Nephron progenitor cell (in vitro differentiated cells): ENCODE results near the gene BMP8B.
A peak's percentile ranks its signal among the peaks of the same experiment; 100 is the strongest.
"Not testable (repeated sequence)": the region's sequence is repeated elsewhere in the genome, so short reads cannot be mapped to it uniquely, and the experiment has no call there.

Experiments
- DNase-seq: peaks from one replicate; pipeline ENCODE4 v3.0.0; 2021
- H3K27ac Mint-ChIP-seq: 2 replicates; pipeline ENCODE4 v1.8.0; 2021; ENCODE audit warnings: mild to moderate bottlenecking, moderate library complexity, mixed read lengths
- H3K27me3 Mint-ChIP-seq: 2 replicates; pipeline ENCODE4 v1.8.0; 2021; ENCODE audit warnings: mild to moderate bottlenecking, low read depth, mixed read lengths; ENCODE audit not compliant: poor library complexity
- H3K36me3 Mint-ChIP-seq: 2 replicates; pipeline ENCODE4 v1.8.0; 2021; ENCODE audit warnings: low read depth, mixed read lengths
- H3K4me1 Mint-ChIP-seq: 2 replicates; pipeline ENCODE4 v1.8.0; 2021; ENCODE audit warnings: mixed read lengths
- H3K4me3 Mint-ChIP-seq: 2 replicates; pipeline ENCODE4 v1.8.0; 2021; ENCODE audit warnings: mild to moderate bottlenecking, moderate library complexity, mixed read lengths
- H3K9me3 Mint-ChIP-seq: 2 replicates; pipeline ENCODE4 v1.8.0; 2021; ENCODE audit warnings: mild to moderate bottlenecking, moderate library complexity, mixed read lengths
- TF ChIP-seq, protein P1 (sequence below): fragments of 200-600 bp; sonication (generic); IDR thresholded peaks from 2 replicates; pipeline ENCODE4 v1.5.0; 2021; ENCODE audit warnings: antibody characterized with exemption

BMP8B gene

DNA sequence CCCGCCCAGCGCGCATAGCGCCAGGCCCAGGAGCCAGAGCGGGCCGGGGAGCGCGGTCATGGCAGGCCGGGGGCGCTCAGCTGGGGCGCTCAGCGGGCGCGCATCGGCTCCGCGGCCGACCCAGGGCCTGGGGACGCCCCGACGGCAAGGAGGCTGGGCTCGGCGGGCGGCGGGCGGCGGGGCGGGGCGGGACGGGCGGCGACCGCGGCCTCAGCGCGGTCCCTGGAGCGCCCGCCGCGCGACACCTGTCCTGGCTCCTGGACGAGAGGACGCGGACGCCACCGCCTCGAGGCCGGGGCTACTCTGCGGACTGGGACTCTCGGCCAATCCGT lies 273 bp downstream of the BMP8B start:
- Mint-ChIP-seq H3K9me3 (peaks cover 4% of the 10 kb centered on the region), H3K36me3 (no peaks in the 10 kb centered on the region), H3K4me1 (no peaks in the 10 kb centered on the region), H3K27ac (no peak overlapping the region), H3K27me3 (peaks cover 80% of the 10 kb centered on the region), H3K4me3 (no peak overlapping the region)
- TF ChIP-seq, protein P1, sequence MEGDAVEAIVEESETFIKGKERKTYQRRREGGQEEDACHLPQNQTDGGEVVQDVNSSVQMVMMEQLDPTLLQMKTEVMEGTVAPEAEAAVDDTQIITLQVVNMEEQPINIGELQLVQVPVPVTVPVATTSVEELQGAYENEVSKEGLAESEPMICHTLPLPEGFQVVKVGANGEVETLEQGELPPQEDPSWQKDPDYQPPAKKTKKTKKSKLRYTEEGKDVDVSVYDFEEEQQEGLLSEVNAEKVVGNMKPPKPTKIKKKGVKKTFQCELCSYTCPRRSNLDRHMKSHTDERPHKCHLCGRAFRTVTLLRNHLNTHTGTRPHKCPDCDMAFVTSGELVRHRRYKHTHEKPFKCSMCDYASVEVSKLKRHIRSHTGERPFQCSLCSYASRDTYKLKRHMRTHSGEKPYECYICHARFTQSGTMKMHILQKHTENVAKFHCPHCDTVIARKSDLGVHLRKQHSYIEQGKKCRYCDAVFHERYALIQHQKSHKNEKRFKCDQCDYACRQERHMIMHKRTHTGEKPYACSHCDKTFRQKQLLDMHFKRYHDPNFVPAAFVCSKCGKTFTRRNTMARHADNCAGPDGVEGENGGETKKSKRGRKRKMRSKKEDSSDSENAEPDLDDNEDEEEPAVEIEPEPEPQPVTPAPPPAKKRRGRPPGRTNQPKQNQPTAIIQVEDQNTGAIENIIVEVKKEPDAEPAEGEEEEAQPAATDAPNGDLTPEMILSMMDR: no peak
- peak; percentile 50 for DNase-seq

DNA sequence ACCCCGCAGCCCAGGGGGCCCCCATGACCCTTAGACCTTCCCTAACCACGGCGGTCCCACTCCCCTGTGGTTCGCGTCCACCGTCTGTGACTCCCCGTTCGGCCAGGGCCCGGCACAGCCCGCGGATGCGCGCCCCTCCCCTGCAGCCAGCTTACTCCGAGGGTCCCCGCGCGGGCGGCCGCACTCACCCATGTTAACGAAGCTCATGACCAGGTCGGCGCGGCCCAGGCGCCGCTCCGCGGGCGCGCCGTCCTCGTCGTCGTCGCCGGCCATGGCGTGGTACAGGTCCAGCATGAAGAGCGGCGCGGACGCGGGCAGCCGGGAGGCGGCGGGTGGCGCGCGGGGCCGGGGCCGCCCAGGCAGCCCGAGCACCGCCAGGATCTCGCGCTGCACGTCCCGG lies 701 bp downstream of the BMP8B start:
- H3K9me3 Mint-ChIP-seq, H3K4me3 Mint-ChIP-seq, H3K27ac Mint-ChIP-seq, H3K4me1 Mint-ChIP-seq, H3K36me3 Mint-ChIP-seq: not testable (repeated sequence)
- peaks cover 80% of the 10 kb centered on the region for H3K27me3 Mint-ChIP-seq
- peak; percentile 48 for DNase-seq

DNA sequence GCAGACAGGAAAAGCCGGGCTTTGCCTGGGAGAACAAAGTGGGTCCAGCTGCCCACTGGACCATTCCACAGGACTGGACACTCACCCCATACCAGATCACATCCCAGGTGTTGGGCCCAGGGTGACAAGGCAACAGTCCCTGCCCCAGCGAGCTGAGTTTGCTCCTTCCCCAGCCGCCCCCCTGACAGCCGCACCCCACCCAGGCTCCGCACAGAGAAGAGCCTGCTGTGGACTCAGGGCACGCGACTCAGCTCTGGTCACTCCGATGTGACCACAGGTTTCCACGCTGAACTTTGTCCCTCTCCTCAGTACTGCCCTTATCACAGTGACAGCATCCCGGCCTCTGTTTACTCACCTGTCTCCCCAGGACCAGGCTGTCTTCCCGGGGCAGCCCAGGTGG lies 1.2 kb downstream of the BMP8B start:
- H3K9me3 Mint-ChIP-seq: peaks cover under 1% of the 10 kb centered on the region
- H3K27me3 Mint-ChIP-seq: peaks cover 80% of the 10 kb centered on the region
- H3K4me1 Mint-ChIP-seq: no peaks in the 10 kb centered on the region
- no peaks in the 10 kb centered on the region for H3K36me3 Mint-ChIP-seq
- no peak for DNase-seq
- TF ChIP-seq, protein P1: no peak
- no peak overlapping the region for H3K27ac Mint-ChIP-seq
- H3K4me3 Mint-ChIP-seq: peak overlapping the region; percentile 59

DNA sequence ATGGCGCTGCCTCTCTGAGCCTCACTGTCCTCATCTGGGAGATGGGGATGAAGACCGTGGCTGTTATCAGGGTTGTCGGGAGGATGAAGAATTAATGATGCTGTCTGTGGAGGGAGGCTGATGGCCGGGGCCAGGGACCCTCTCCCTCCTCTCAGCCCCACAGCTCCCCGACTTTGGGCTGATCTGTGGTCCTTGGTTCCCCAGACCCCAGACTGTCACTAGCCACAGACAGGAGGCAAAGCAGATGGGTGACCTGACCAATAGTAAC lies 1.6 kb downstream of the BMP8B start:
- DNase-seq, H3K36me3 Mint-ChIP-seq, H3K4me1 Mint-ChIP-seq, H3K9me3 Mint-ChIP-seq, H3K27ac Mint-ChIP-seq: not testable (repeated sequence)
- Mint-ChIP-seq H3K4me3 (peak overlapping the region; percentile 59), H3K27me3 (peaks cover 80% of the 10 kb centered on the region)

DNA sequence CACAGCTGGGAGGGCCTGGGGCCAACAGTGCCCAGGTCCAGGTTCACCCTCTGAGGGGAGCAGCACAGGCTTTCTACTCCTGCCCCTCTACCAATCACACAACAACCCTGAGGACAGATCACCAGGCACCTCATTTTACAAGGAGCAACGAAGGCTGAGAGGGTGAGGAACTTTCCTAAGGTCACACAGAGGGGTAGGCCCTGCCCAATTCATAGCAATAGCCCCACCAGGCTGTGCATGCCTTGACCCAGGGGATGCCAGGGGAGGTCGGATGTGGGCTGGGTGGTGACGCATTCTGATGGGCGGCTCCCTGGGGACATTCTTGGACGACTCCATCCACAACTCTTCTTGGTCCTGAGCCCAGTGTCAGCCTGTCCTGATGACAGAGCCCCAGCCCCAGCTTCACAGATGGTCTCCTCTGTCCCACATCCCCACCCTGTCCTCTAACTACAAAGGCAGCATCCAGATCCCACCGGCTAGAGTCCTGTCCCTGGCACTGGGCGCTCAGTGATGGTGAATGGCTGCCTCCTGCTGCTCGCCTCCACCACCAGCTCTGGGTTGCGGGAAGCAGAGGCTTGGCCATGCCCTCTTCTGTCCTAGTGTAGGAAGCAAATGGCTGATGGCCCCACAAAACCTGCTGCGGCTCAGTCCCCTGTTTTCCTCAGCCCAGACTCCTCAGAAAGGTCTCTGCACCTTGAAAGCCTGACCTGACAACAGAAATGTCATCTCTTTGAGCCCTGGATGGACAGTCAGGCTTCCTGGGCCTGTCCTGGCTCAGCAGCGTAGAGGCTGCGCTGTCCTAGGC lies 2.2 kb downstream of the BMP8B start:
- not testable (repeated sequence) for H3K27ac Mint-ChIP-seq, H3K9me3 Mint-ChIP-seq, H3K4me1 Mint-ChIP-seq, DNase-seq, H3K36me3 Mint-ChIP-seq, H3K4me3 Mint-ChIP-seq
- H3K27me3 Mint-ChIP-seq: peaks cover 78% of the 10 kb centered on the region

DNA sequence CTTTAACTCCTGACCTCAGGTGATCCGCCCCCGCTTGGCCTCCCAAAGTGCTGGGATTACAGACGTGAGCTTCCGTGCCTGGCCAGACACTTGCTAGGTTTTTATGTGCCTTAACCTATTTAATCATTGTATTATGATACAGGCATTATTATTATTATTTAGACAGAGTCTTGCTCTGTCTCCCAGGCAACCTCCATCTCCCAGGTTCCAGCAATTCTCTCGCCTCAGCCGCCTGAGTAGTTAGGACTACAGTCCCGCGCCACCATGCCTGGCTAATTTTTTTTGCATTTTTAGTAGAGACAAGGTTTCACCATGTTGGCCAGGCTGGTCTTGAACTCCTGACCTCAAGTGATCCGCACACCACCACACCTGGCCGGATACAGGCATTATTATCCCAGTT lies 6.0 kb downstream of the BMP8B start:
- not testable (repeated sequence) for DNase-seq, H3K36me3 Mint-ChIP-seq, H3K27ac Mint-ChIP-seq, H3K4me1 Mint-ChIP-seq, H3K4me3 Mint-ChIP-seq, H3K9me3 Mint-ChIP-seq
- H3K27me3 Mint-ChIP-seq: peaks cover 69% of the 10 kb centered on the region

DNA sequence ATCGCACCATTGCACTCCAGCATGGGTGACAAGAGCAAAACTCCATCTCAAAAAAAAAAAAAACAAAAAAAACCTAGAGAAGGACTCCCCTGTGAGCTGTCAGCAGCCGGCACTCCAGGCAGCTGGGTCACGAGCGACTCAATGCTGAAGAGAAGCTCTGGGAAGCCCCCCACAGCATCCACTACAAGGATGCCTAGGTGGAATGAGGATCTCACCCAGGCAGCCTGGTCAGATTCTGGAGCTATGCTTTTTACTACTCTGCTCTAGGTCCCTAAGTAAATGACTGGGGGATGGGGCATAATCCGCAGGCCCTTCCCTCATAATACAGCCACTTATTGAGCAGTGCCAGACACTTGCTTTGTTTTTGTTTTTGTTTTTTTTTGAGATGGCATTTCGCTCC lies 6.6 kb downstream of the BMP8B start:
- Mint-ChIP-seq H3K27me3 (peaks cover 63% of the 10 kb centered on the region), H3K36me3 (no peaks in the 10 kb centered on the region), H3K9me3 (no peaks in the 10 kb centered on the region), H3K4me3 (no peak overlapping the region), H3K4me1 (peaks cover 4% of the 10 kb centered on the region), H3K27ac (no peak overlapping the region)
- TF ChIP-seq, protein P1: no peak
- no peak for DNase-seq

DNA sequence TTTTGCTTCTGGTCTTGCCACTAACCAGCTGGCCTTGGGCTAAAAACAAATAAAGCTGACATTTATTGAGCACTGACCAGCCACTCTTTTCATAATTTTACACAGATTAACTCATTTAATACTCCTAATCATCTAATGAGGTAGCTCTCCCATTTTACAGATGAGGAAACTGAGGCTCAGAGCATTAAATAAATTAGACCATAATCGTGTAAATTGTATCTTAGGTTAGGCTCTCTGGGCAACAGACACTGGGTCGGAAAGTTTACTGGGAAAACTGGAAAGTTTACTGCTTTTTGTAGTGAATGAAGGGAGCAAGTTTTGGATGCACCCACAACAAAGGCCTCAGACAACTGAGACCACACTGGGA lies 7.3 kb downstream of the BMP8B start:
- Mint-ChIP-seq H3K4me3 (no peak overlapping the region), H3K36me3 (no peaks in the 10 kb centered on the region), H3K9me3 (no peaks in the 10 kb centered on the region), H3K27me3 (peaks cover 60% of the 10 kb centered on the region), H3K4me1 (peaks cover 12% of the 10 kb centered on the region), H3K27ac (no peak overlapping the region)
- no peak for DNase-seq
- TF ChIP-seq, protein P1: no peak
